Urinary bladder (tissue), 4 donors: Measurements from ENCODE around the gene METRN. TPM values are rescaled to one million over a fixed set of nuclear protein-coding genes. Genes with fewer than 3 reads are reported as not detected.
A peak's percentile ranks its signal among the peaks of the same experiment; 100 is the strongest.

ENCODE experiments used
- DNase-seq: peaks from one replicate; pipeline ENCODE4 v3.0.0-alpha.2; 2015; ENCODE audit errors: extremely low spot score
- H3K27ac ChIP-seq: one replicate; pipeline ENCODE4 v1.5.1; 2013; ENCODE audit warnings: low read depth, mild to moderate bottlenecking, moderate library complexity
- H3K36me3 ChIP-seq: one replicate; pipeline ENCODE4 v1.6.1; 2013; ENCODE audit warnings: mild to moderate bottlenecking, moderate library complexity; ENCODE audit not compliant: insufficient read depth
- H3K4me1 ChIP-seq: one replicate; pipeline ENCODE4 v1.6.1; 2013; ENCODE audit warnings: mild to moderate bottlenecking, moderate library complexity; ENCODE audit not compliant: insufficient read depth
- H3K4me3 ChIP-seq: one replicate; pipeline ENCODE4 v1.5.1; 2013; ENCODE audit warnings: low read depth, low read length
- WGBS: extraction: QIAGEN DNeasy Blood & Tissue Kit; methylation state at CpG from one replicate; pipeline ENCODE4 v1.1.7; 2013; 5-methylcytosine and 5-hydroxymethylcytosine counted together
- polyA plus RNA-seq: library from polyadenylated mRNA; stranded (reverse); fragments of 200-250 nt; gene quantifications from one replicate; pipeline ENCODE4 v1.2.3, GENCODE V29; 2013
- total RNA-seq: library from RNA; depleted of rRNA; stranded (reverse); fragments of >200 nt; gene quantifications from one replicate; pipeline ENCODE4 v1.2.3, GENCODE V29; 2014
- donor health status: healthy with polysubstance abuse.
- donor health status: healthy.

METRN gene
- total and polyA plus RNA-seq, 2 donors, result 14.5 to 42.9 TPM

DNA sequence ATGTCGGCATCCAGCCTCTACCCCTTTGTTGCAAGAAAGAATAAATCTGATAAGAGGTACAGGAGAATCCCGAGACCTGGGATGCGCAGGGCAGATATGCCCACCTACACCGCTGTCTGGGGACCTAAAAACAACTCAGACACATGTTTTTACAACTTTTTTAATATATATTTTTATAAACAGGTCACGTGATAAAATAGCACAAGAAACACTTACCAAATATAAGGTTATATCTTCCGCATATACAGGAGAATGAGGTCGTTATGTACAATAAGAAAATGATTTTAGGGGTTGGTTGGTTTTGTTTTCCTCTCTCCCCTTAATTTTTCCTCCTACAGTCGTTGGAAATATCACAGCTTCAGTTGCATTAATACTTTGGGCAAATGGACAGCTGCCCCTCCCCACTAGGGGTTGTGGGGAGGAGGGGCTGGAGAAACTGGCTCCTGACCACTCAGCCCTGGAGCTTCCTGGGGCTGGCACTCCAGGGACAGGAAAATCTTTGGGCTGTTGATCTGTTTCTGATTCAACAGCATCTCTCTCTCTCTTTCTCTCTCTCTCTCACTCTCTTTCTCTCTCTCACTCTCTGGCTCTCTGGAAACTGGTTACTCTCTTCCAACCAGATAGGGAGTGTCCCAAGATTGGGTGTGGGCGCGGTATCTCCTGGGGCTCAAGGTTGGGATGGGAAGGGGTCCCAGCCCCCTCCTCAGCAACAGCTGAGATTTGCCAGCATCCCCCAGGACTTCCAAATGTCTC, 22.4 kb upstream of the METRN start:
- H3K4me3 ChIP-seq, result no peak overlapping the region
- no peak for DNase-seq
- H3K27ac ChIP-seq, result no peak overlapping the region
- H3K4me1 ChIP-seq, result no peaks in the 10 kb centered on the region
- no peaks in the 10 kb centered on the region for H3K36me3 ChIP-seq
- WGBS, result 64% methylated on average over 10 of the region's 10 CpGs

DNA sequence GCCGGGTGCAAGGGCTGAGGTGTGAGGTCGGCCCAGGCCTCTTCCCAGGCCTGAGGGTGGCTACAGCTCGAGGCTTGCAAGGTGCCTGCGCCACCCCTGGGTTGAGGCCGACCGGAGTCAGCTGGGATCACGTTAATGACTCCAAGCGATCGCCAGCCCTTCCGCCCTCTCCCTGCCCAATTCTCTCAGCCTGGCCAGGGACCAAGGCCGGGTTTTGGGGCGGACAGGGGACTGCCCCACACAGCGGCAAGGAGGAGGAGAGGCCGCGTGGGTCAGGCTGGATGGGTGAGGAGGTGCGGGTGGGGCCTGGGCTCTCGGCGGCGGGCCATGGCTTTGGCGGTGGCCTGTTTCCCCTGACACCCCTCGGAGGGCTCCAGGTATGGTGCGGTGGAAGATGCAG, 21.6 kb upstream of the METRN start:
- Histone ChIP-seq H3K36me3 (no peaks in the 10 kb centered on the region), H3K4me1 (no peaks in the 10 kb centered on the region), H3K27ac (no peak overlapping the region), H3K4me3 (no peak overlapping the region)
- DNase-seq, result no peak
- WGBS, result 30% methylated on average over 22 of the region's 22 CpGs

DNA sequence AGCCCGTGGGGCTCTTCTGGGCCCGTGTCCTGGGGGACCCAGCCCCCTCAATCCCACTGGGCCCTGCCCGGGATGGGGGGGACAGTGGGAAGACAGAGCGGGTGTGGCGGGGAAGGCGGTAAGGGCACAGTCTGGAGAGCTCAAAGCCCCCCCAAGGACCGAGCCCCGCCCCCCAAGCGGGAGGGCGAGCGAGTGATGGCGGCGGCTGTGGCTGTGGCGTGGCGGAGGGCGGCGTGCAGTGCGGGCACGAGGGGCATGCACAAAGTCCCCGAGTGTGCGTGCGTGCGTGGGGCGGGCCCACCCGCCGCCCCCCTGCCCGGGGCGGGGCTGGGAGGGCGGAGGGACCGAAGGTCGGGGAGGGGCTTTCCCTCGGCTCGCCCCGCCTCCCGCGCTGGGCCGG, 21.2 kb upstream of the METRN start:
- no peak overlapping the region for H3K27ac ChIP-seq
- no peak overlapping the region for H3K4me3 ChIP-seq
- no peak for DNase-seq
- WGBS, result 3% methylated on average over 37 of the region's 37 CpGs
- no peaks in the 10 kb centered on the region for H3K4me1 ChIP-seq
- no peaks in the 10 kb centered on the region for H3K36me3 ChIP-seq

DNA sequence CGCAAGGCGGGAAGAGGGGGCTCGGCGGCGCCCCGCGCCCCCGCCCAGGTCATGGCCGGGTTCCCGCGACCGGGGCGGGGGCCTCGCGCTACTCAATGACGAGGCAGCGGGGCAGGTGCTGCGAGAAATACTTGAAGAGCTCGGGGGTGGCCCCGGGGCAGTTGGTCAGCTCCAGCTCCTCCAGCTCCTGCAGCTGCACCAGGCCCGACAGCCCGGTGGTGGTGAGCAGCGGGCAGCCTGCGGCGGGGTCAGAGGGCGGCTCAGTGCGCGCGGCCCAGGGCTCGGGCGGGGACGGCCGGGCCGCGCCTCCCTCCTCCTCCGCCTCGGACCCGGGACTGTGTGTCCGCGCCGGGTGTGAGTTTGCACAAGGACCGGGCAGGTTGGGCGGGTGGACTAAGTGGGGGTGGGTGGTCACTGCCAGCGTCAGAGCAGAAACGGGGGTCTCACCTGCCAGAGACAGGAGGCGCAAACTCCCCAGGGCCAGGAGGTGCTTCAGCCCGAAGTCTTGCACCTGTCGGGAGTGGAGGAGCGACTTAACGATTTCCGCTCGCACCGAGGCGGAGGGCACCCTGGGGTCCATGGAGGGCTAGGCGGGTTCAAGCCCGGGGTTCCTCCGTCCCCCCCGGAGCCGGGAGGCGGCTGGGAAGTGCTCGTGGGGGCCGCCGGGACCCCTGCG, 20.6 kb upstream of the METRN start:
- no peaks in the 10 kb centered on the region for H3K36me3 ChIP-seq
- no peak for DNase-seq
- peak overlapping the region; percentile 19 for H3K4me3 ChIP-seq
- H3K4me1 ChIP-seq, result no peaks in the 10 kb centered on the region
- H3K27ac ChIP-seq, result no peak overlapping the region
- WGBS, result 2% methylated on average over 64 of the region's 64 CpGs

DNA sequence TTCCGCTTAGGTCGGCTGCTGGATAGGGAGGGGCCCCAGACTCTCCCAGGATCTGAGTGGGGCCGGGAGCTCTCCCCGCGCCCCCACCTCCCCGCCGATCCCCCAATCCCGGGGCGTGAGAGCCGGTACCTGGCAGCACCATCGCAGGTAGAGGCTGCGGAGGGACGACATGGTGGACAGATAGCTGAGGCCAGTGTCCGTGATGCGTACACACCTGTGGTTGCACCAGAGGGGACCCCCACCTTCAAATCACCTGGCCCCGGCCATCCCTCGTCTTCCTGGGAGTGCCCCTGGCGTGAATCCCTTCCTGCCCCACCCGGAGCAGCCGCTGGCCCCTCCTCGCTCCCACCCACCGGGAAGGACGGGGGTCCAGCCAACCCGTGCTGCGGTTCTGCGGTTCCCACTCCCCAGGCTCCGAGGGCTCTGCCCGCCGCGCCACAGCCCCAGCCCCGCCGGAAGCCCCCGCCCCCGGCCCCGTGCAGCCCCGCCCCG, 20.0 kb upstream of the METRN start:
- H3K36me3 ChIP-seq, result no peaks in the 10 kb centered on the region
- WGBS, result 1% methylated on average over 37 of the region's 37 CpGs
- DNase-seq, result no peak
- H3K27ac ChIP-seq, result no peak overlapping the region
- peak overlapping the region; percentile 19 for H3K4me3 ChIP-seq
- H3K4me1 ChIP-seq, result no peaks in the 10 kb centered on the region

DNA sequence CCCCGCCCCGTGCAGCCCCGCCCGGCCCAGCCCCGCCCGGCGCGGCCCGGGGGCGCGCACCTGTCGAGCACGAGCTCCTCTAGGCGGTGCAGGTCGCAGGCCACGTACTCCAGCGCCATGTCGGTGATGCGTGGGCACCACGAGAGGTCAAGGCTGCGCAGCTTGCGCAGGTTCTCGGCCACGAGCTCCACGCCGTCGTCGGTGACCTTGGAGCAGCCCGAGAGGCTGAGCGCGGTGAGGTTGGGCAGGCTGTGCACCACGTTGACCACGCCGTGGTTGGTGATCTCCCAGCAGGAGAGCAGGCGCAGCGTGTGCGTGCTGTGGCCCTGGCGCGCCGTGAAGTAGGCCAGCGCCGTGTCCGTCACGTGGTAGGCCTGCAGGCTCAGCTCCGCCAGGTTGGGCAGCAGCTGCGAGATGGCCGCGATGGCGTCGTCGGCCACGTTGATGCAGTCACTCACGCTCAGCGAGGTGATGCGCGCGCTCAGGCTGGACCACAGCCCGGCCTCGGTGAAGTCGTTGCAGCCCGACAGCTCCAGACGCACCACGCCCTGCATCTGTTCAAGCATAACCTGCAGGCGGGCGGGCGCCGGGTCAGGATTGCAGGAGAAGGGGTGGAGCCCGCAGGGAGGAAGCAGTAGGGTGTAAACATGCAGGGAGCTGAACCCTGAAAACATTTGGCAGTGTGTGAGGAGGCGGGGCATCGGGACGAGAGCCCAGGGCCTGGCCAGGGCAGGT, 19.4 kb upstream of the METRN start:
- Histone ChIP-seq H3K4me1 (no peaks in the 10 kb centered on the region), H3K36me3 (no peaks in the 10 kb centered on the region), H3K4me3 (peak overlapping the region; percentile 19), H3K27ac (no peak overlapping the region)
- WGBS, result 2% methylated on average over 71 of the region's 71 CpGs
- no peak for DNase-seq

DNA sequence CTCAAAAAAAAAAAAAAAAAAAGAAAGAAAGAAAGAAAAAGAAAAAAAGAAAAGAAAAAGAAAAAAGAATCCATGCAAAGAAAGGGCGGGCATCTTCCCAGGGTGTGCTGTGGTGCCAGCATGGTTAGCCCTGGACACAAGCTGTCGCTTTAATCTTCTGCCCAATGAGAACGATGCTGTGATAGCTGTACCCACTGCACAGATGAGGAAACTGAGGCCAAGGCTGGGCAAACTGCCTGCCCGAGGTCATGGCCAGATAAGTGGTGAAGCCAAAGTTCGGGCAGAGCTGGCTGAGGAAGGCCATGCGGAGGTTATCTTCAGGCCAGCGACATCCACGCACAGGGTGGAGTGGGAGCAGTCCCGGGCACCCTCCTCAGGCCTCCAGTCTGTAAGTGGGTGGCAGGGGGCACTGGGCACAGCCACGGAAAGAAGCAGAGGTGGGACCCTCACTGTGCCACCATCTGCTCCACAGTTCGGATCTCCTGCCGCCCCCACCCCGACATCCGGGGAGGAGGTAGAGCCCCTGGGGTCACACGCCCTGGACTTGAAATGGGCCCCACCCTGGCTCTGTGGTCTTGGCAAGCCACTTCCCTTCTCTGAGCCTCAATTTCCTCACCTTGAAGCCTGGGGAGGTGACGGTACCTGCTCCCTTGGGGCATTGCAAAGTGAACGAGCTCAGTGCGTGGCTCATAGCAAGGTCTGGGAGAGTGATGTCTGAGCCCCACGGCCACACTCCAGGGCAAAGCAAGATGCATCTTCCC, 15.8 kb upstream of the METRN start:
- DNase-seq, result no peak
- whole genome bisulfite sequencing, result 72% methylated on average over 19 of the region's 19 CpGs
- no peak overlapping the region for H3K4me3 ChIP-seq
- H3K27ac ChIP-seq, result no peak overlapping the region
- no peaks in the 10 kb centered on the region for H3K4me1 ChIP-seq
- no peaks in the 10 kb centered on the region for H3K36me3 ChIP-seq

DNA sequence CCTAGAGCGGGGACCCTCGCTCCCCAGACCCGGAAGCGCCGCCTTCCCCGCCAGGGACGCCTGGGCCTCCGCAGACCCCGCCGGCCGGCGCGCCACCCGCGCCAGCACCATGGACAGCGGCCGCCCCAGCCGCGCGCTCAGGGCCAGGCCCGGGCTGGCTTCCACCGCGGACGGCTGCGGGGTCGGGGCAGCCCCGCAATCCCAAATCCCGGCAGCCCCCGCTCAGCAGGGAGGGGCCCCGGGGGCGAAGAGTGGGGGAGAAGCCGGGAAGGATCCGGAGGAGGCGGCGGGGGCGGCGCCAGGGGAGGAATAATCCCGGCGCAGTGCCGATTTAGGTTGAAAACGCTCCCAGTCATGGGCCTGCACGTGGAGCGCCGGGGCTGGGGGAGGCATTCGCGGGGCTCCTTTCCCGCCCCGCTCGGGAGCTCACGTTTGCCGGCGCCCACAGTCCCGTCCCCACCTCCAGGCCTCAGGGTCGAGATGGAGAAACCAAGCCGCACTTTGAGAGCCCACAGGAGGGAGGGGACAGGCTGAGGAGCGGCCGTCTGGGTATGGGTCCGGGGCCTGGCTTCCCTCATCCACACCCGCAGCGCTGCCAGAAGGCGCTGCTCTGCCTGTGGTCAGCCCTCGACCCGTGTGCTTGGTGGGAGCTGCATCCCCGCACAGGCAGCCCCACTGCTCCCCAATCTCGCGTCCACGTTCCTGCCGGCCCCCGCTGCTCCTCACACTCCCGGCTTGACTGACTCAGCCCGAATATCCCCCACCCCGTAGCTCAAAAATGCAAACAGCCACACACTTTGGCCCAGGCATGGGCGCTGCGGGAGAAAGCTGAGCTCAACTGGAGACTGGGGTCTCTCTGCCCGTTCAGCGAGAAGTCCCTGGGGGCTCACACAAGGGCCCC, 14.0 kb upstream of the METRN start:
- WGBS, result 5% methylated on average over 76 of the region's 76 CpGs
- Histone ChIP-seq H3K27ac (no peak overlapping the region), H3K4me1 (peaks cover 3% of the 10 kb centered on the region), H3K4me3 (no peak overlapping the region), H3K36me3 (no peaks in the 10 kb centered on the region)
- DNase-seq, result no peak

DNA sequence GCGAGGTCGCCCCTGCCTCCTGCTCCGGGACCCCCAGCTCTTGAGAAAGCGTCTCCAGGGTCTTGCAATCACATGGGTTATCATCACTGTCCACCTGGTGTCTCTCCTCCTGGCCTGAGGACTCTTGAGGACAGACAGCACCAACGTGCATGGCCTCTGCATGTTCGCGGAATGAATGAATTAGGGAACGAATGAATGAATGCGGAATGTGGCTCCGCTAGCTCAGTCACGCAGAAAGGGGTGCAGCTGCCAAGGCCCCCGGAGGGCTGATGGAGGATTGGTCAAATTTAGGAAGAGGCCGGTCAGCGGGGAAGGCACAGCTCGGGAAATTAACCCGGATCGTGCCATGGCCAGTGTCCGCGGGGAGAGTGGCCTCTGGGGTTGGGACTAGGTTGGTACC, 12.6 kb upstream of the METRN start:
- no peak for DNase-seq
- Histone ChIP-seq H3K36me3 (no peaks in the 10 kb centered on the region), H3K27ac (no peak overlapping the region), H3K4me1 (peaks cover 3% of the 10 kb centered on the region), H3K4me3 (no peak overlapping the region)
- 82% methylated on average over 19 of the region's 19 CpGs for WGBS

DNA sequence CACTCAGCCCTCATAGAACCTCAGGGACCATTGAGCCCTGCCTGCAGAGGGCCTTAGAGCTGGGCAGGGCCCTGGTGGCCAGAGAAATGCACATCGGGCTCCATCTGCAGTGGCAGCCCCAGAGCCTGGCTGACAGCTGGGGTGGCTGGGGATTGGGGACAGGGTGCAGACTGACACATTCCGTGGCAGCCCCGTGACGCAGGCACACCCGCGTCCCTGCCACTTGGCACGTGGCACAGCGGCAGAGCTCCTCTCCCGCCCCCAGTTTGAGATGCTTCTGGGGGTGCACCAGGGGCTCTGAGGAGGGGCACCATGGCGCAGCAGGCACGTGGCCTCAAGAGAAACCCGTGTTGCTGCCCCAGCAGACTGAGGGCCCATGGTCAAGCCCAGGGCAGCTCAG, 11.5 kb upstream of the METRN start:
- Histone ChIP-seq H3K4me1 (peaks cover 3% of the 10 kb centered on the region), H3K4me3 (no peak overlapping the region), H3K36me3 (no peaks in the 10 kb centered on the region), H3K27ac (no peak overlapping the region)
- 81% methylated on average over 12 of the region's 12 CpGs for WGBS
- DNase-seq, result no peak

DNA sequence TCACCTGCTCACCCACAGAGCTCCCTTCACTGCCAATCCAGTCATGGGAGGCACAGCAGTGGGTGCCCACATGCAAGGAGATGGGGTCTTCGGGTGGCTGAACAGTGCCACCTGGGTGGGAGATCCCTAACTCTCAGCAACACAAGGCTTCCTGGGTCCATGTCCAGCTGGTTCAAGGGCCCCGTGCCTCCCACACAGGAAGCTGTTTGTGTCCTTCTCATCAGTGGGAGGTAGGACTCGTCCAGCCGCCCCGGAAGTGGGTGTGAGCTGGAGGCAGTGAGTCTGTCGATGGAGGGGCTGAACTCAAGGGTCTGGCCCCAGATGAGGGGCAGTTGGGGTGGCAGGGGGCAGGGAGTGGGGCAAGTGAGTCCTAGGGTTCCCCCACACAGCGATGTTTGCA, 10.9 kb upstream of the METRN start:
- DNase-seq, result no peak
- Histone ChIP-seq H3K36me3 (no peaks in the 10 kb centered on the region), H3K27ac (no peak overlapping the region), H3K4me3 (no peak overlapping the region), H3K4me1 (peaks cover 3% of the 10 kb centered on the region)
- WGBS, result 76% methylated on average over 7 of the region's 7 CpGs

DNA sequence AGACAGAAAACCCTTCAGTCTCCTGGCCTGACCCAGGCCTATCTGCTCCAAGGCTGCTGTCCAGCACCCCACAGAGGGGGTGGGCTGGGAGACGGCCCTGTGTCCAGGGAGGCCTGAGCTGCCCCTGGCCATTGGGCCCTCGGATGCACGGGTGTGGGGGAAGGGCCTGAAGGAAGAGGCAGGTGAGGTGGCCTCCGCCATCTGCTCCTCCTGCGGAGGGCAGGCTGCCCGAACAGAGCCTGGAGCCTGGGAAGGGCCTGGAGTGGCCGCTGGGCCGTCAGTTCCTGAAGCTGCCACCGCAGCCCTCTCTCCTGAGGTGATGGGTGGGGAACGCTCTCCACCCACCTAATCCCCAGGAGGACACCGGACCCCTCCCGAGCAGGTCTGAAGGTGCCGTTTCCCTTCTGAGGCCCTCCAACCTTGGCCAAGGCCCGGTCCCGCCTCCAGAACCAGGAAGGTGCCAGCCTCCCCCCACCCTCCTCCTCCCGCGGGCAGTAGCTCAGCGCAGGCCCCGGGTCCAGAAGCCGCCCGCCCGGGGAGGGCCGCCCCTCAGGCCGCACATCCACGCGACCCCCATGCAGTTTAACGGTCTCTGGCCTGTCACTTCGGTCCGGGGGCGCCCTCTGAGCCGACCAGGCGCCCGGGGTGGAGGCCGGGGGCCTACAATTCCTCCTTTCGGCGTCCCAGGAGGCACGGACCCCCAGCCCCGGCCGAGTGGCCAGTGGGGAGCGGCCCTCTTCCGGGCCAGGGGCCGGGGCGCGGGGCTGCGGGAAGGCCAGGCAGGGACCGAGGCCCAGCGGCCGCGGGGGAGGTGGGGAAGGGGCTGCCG, 10.2 kb upstream of the METRN start:
- WGBS, result 12% methylated on average over 50 of the region's 50 CpGs
- H3K4me1 ChIP-seq, result peaks cover 3% of the 10 kb centered on the region
- no peak overlapping the region for H3K4me3 ChIP-seq

More for the DNA sequence above, 10.2 kb upstream of the METRN start:
- Histone ChIP-seq H3K27ac (no peak overlapping the region), H3K36me3 (no peaks in the 10 kb centered on the region)
- no peak for DNase-seq
